Measurements from ENCODE around the gene KNL1. TPM values are rescaled to one million over a fixed set of nuclear protein-coding genes. Genes with fewer than 3 reads are reported as not detected.

The KNL1 gene
- 9.7 and 23.4 TPM in 2 replicates for total RNA-seq

GRCh38 chr15:40593588-40594428, at the start of gene KNL1:
KNL1 (plus strand) TSS chr15:40594249; CDS start chr15:40602932, 8,683 bp downstream.

DNA sequence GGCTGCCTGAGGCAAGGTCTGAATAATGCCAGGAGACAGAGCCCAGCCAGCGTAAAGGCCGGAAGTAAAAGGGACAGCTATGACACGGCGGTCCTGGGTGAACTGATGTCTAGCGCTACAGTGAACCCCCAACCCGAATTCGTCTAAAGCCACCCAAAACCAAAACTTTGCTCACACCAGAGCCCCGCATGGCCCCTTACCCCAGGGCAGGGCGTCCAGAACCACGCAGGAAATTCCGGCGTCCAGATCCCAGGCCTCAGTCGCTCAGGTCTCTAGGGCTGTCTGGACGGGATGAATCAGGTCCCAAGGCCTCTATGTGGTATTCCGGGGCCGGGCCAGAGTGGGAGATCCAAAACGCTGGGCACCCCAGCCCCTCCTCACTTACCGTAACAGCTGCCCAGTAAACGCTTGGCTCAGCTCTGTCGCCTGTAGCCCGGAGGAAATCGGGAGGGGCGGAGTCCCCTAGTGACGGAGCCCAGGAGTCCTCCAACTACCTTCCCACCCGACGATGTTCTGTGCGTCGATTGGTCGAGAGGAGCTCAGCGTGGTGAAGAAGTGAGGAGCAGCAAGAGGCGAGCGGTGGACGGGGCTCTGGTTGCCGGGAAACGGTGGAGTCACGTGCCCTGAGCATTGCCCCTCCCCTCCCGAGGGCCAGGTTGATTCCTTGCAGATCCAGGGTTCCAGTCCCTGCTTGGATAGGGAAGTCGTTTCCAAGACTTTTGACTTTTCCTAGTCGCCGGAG, 29.3 kb upstream of the KNL1 start, which contains the start of gene CCDC32:
Gene CCDC32 (minus strand): TSS at position 452 of the 742 bp plus-strand sequence. CDS start 2,027 bp downstream, outside the sequence.

DNA sequence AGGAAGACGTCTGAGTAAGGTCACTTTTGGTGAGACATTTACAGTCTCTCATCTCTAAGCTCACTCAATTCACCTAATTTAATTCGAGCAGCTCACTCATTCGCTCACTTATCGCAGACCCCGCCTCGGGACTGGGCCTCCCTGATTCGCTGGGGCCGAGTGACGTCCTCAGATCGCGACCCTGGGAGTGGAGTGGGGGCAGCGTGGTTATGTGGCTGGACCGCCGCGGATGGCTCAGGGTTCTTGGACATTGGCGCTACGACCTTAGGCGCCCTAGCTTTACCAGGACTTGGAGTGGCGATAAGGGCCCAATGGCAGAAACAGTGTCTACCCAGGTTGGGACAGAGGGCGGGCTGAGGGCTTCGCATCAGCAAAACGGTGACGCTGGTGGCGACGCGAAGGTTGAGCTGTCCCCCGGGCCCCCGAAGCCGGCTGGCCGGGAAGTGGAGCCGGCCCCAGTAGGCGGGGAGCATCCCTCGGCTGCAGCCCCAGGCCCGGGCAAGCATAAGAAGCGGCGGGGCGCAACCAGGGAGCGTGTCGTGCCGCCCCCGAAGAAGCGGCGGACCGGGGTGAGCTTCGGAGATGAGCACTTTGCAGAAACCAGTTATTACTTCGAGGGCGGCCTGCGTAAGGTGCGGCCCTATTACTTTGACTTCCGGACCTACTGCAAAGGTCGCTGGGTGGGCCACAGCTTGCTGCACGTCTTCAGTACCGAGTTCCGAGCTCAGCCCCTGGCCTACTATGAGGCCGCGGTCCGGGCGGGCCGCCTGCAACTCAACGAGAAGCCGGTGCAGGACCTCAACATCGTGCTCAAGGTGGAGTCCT, 24.7 kb upstream of the KNL1 start, which contains the start of gene RPUSD2:
Gene RPUSD2 (plus strand): TSS at position 171 of the 825 bp plus-strand sequence. CDS start 39 bp downstream, at position 210.

GRCh38 chr15:40694688-40695468, 100.8 kb downstream of the KNL1 start, which contains the start of gene RAD51:
RAD51 (plus strand) TSS chr15:40695174; CDS start chr15:40698759, 3,585 bp downstream.

Other genes starting within 250 kb of the KNL1 start
- gene PHGR1, start 243.2 kb upstream of the KNL1 start, total RNA-seq, result not detected in 2 replicates
- 0.94 and 1.4 TPM in 2 replicates for gene DISP2, start 236.0 kb upstream of the KNL1 start, total RNA-seq
- 32.8 and 79.5 TPM in 2 replicates for gene KNSTRN, start 211.5 kb upstream of the KNL1 start, total RNA-seq
- gene IVD, start 188.5 kb upstream of the KNL1 start, total RNA-seq, result 19.7 and 25.9 TPM in 2 replicates
- gene BAHD1, start 153.3 kb upstream of the KNL1 start, total RNA-seq, result 10.1 and 12.2 TPM in 2 replicates
- 7.9 and 8.6 TPM in 2 replicates for gene CHST14, start 123.3 kb upstream of the KNL1 start, total RNA-seq
- gene CCDC32, start 29.2 kb upstream of the KNL1 start, total RNA-seq, result 16.8 and 22.9 TPM in 2 replicates
- gene RPUSD2, start 24.9 kb upstream of the KNL1 start, total RNA-seq, result 13.4 and 18.7 TPM in 2 replicates
- 4.2 and 15.0 TPM in 2 replicates for gene RAD51, start 100.9 kb downstream of the KNL1 start, total RNA-seq
- 13.6 and 18.5 TPM in 2 replicates for gene RMDN3, start 161.0 kb downstream of the KNL1 start, total RNA-seq
- 7.1 and 14.5 TPM in 2 replicates for gene GCHFR, start 169.8 kb downstream of the KNL1 start, total RNA-seq
- not detected in 2 replicates for gene C15orf62, start 175.7 kb downstream of the KNL1 start, total RNA-seq
- 40.8 and 42.6 TPM in 2 replicates for gene ZFYVE19, start 212.8 kb downstream of the KNL1 start, total RNA-seq
- 23.6 and 70.7 TPM in 2 replicates for gene DNAJC17, start 213.2 kb downstream of the KNL1 start, total RNA-seq
- not detected in 2 replicates for gene PPP1R14D, start 234.5 kb downstream of the KNL1 start, total RNA-seq
- 210 and 272 TPM in 2 replicates for gene SPINT1, start 249.8 kb downstream of the KNL1 start, total RNA-seq

All from hair follicular keratinocyte (primary cell).